UCSD-AML1 (cell line): ENCODE data around the gene CEBPG.

Experiments
- DNase-seq: peaks from one replicate; lab custom pipeline; 2025; ENCODE audit not compliant: unreplicated experiment; lab: John Stamatoyannopoulos, UW

The CEBPG gene

DNA sequence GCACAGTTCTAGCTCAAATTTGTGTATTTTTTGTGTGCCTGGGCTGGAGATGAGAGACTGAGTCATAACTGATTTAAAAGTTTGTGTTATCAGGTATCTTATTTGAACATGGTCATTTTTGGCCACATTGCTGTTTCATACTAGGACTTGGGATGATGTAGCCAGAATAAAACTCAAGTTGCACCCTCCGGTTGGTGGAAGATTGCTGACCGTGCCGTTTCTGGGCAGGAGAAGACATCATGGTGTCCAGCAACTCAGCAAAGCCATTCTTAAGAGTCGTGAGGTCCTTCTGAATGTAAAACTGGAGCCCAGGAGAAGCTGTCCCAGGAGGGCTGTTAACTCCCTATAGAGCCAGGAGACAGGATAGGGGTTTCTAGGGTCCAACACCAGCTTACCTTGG lies 7.6 kb downstream of the CEBPG start:
- no peak for DNase-seq

DNA sequence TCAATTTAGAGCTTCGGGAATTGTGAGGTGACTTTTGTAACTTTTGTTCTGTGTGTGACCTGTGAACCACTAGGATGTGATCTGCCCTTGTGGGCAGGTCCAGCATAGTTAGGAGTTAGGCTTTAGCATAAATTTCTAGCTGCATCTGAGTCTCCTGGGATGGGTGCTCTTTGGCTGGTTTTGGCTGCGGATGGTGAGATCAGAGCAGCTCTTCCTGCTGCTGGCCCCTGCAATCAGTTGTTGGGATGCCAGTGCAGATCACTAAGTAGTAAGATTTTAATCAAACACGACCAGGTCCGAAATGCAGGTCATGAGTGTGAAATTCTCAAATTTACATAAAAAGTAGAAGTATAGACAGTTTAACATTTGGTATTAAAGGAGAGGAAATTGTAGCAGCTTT lies 8.5 kb downstream of the CEBPG start:
- no peak for DNase-seq

DNA sequence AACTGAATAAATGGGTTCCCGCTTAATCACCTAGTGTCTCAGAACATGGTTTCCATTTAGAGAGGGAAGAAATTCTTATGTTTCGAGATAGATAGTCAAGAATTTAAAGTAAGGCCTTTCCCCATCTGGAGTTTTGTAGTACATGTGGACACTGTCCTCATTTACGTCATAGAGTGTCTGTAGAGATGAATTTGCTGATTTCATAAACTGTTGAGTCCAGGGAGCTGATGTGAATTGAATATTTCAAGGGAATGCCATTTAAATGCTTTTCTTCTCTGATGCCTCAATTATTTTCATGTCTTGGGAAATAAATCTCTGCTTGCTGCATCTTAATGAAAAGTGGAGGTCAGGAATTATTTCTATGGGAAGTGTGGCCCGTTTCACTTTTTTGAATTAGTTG lies 9.5 kb downstream of the CEBPG start:
- DNase-seq = no peak

DNA sequence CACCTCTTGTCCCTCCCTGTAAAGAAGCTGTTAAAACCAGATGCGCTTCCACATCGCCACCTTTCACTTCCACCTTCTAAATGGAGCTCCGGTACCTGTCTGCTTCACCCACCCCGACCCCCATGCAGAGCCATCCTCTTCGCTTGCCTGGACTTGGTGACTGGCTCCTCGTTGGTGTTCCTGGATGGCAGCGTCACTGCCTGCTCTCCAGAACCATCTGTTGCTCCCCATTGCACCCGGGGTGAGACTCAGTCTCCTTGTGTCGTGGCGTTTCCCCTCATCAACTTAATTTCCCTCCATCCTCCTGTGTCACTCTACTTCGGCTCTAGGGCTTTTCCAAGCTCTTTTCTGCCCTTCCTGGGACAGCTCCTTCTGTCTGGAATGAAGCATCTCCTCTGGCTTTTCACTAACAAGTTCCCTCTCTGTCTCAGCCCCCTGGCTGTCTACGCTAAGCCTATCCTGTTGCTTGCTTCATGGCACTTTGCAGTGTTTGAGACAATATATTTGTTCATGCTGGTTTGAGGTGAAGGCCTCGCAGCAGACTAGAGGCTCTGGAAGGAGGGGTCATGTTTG lies 10.3 kb downstream of the CEBPG start:
- no peak for DNase-seq

DNA sequence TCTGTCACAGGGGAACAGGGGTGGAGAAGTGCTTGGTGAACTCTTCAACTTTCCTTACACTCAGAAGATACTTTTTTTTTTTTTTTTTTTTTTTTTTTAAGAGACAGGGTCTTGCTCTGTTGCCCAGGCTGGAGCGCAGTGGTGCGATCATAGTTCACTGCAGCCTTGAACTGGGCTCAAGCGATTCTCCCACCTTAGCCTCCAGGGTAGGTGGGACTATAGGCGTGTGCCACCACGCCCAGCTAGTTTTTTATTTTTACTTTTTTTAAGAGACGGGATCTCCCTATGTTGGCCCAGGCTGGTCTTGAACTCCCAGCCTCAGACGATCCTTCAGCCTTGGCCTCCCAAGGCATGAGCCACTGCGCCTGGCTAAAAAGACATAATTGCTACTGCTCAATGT lies 11.5 kb downstream of the CEBPG start:
- no peak for DNase-seq

DNA sequence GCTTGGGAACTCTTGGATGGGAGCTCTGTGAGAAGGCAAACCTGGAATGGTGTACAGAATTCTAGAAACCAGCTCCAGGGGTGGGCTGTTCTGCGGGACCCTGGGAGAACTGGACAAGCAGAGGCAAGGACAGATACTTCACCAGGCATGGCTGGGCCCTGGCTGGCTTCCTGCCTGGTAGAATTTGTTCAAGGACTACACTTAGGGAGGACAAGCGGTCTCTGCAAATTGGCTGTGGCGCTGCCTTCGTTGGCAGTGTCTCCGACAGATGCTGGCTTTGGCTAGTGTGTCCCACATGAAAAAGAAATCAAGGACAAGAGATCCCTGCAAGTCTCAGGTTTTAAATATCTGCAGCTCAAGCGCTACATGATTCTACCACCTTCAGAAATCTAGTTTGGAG lies 12.4 kb downstream of the CEBPG start:
- DNase-seq = no peak

DNA sequence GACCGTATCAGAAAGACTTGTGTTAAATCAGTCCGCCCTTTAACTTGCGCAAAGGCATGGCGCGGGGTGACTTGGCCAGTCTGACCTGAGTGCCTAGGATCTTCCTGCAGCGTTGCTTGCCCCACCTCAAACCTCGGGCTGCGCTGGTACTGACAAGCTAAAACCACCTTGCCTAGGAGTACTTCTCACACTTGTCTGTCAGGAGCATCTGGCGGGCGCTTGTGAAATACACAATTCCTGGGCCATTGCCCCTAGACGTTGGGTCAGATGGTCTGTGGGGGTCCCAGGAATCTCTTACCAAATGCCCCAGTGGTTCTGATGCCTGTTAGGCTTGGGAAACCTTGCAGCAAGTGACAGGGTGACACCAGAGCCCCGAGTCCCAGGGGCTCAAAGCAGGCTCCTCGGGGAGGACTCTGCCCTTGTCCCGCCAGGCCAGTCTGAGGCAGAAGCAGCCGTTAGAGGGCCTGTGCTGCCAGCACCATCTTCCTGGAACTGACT lies 12.9 kb downstream of the CEBPG start:
- no peak for DNase-seq

DNA sequence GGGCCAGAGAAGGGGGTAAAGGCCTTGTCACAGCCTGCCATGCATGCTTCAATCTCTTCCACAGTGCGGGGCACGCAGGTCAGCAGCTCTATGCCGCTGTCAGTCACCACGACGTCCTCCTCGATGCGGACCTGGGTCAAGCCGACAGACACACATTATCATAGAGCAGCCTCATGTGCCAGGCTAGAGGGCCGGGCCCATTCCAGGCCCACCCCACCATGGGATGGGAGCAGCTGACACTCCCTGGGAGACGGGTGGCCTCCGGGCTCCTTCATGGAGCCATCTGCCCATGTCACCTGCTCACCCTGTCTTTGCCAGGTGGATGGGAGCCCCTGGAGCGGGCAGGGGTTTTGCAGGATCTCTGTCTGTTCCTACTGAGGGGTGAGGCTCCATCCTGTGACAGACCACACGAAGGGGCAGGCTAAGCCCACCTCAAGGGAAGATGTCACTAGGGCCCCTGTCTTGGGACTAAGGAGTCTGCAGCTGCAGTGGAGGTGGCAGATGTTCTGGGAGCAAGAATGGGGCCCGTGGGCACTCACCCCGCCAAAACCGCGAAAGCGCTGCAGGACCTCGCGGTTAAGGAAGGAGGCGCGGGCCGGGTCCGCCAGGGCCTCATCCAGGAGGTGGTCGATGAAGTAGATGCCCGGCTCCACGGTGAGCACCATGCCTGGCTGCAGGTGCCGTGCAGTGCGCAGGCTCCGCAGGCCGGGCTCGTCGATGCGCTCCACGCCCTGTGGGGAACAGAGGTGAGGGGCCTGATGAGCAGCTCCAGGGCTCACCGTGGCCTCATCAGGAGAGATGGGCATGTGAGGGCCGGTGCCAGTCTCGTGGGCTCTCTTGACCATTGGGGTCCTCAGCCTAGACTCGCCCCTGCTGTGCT lies 14.1 kb downstream of the CEBPG start:
- no peak for DNase-seq

DNA sequence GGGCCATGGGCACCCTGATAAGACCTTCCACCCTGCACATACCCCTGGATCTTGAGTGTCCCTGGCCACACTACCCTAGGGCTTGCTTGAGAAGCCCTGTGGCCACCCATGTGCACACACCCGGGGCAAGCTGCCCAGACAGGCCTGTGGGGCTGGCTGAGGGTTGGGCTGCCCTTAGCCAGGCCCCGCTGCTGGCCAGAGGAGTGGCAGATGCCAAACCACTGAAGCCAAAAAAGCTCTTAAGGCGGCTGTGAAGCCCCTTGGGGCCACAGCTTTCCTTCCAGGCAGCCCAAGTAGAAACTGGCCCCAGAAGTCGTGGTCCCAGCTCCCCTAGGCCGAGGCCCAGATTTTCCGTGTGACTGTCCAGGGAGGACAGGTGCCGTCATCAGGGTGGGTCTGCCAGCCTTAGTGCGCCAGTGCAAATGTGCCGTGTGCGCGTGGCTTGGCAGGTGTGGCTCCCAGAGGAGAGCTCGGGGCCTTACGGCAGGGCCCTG lies 14.8 kb downstream of the CEBPG start:
- no peak for DNase-seq

DNA sequence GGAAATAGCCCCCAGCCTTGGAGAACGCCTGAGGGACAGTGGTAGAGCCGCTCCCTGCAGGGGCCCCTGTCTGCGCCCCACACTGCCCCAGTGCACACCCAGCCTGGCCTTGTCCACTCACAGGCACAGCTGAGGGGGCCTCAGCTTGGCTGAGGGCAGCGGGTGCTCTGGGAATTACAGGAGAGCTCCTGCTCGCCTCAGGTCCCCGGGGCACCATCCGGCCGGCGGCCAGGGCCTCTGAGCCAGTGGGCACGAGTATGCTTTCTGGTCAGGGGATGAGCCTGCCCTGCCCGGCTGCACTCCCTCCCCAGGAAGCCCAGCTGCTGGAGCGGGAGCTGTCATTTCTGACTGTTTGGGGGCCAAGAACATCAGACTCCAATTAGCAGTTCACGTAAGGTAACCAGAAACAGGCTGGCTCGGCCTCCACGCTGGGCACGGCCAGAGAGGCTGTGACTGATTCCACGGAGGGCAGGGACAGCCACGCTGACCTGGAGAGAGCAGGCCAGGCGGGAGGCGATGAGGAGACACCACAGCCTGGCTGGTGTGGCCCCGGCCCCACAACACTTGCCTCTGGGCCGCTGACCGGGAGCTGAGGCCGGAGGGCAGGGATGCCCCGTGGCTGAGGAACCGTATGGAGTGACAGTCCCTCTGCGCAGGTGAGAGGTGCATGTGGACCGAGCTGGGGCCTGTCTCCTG lies 15.4 kb downstream of the CEBPG start:
- no peak for DNase-seq

DNA sequence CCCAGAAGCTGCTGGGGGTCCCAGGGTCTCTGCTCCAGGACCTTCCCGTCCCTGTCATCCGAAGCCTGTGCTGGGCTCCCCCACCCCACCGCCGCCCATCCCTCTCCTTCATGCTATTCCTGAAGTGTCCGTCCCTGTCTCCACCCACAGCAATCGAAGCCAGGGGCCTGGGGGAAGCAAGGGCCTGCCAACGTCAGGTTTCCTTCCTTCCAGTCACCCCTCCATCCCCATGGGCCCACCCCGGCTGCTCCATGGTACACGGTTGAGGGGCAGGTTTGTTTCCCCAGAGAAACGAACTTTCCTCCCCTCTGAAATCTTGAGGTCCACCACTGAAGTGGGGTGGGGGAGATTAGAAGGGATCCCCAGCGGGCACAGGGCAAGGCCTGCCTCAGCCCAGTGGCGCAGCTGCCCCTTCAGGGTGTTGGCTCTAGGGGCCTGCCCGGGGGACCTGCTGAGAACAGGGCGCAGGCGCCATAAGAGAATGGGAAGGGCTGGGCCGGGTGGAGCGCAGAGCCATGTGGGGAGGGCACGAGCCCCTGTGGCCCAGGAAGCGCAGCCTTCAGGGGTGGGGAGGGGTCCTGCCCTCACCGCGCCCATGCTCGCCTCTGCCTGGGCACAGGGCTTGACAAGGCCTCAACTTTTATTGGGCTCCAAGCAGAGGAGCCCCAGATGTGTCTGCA lies 16.1 kb downstream of the CEBPG start:
- no peak for DNase-seq

DNA sequence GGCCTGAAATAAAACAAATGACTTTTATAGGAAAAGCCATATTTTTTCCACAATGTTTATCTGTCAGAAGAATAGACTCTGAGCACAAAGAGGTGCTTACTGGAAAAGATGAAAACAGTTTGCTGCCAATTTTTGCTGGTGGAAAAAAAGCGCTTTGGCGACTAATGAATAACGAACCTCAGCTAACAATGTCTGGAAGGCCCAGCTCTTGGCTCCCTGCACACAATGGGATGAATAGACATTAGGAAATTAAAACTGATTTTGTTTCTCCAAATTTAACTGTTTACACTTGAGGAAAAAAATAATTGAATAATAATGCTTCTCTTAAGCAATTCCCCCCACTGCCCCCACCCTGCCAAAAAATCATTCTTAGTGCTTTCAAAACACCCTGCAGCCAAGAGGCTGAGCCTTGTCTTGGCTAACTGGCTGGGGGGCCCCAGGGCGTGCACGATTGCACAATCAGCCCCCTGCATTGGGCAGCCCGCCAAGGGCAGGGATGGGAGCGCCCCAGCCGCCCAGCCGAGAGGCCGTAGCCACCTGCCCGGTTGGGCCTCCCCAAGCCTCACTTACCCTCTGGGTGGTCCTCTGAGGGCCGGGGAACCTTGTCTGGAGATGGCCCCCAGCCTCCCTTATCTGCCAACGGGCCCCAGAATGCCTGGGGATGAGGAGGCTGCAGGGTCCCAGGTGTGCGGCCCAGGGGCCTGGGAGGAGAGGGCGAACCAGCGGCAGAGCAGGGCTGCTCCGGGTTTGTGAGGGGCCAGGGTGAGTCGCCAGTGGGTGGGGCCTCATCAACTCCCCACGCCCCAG lies 16.8 kb downstream of the CEBPG start:
- no peak for DNase-seq

DNA sequence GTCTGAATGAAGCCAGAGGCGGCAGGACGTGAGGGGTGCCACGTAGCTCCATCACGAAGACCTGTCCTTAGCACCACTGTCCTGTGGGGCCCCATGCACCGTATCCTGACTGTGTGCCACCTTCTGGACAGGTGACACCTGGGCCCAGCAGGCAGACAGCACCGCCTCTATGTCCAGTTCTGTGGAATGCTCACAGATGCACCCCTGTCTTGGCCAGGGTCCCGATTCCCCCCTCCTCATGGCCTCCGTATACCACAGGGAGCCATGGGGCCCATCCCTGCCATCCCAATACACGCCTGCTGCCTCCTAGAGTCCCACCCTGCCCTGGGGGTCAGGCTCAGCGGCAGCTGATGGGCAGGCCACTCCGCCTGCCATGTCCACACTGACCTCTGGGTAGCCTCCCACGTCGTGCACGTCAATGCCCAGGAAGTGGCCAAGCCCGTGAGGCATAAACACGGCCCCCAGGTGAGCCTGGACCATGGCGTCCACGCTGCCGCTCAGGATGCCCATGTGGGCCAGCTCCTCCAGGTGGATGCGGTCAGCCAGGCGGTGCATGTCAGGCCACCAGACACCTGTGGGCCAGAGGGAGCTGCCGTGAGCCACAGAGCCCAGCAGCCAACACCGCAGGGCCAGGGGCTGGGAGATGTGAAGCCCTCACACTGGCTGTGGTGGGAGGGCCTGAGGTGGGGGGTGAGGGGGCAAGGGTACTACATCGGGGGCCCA lies 17.6 kb downstream of the CEBPG start:
- no peak for DNase-seq

DNA sequence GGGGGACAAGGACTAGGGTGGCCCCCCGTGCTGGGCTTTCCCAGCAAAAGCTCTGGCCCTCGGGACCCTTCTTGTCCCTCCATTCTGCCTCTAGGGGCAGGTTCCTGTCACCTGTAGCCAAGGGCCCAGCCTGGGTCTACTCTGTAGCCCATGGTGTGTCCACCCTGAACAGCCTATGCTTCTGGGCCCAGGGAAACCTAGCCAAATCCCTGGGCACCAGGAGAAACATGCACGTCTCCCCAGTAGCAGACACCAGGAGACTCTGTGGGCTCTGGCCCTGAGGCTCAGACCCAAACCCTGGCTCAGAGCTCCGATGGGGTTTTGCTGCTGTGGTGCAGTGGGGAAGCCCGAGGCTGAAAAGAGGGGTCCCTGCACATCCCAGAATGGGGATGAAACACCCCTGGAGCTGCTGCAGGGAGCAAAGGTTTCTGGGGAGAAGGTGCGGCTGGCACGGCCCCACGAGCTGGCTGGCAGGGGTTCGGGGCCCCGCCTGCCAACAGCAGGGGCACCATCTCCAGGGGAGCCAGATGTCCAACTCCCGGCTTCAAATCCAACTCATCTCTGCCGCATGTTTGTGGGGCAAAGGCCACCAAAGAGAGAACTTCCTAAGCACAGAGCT lies 18.2 kb downstream of the CEBPG start:
- no peak for DNase-seq

DNA sequence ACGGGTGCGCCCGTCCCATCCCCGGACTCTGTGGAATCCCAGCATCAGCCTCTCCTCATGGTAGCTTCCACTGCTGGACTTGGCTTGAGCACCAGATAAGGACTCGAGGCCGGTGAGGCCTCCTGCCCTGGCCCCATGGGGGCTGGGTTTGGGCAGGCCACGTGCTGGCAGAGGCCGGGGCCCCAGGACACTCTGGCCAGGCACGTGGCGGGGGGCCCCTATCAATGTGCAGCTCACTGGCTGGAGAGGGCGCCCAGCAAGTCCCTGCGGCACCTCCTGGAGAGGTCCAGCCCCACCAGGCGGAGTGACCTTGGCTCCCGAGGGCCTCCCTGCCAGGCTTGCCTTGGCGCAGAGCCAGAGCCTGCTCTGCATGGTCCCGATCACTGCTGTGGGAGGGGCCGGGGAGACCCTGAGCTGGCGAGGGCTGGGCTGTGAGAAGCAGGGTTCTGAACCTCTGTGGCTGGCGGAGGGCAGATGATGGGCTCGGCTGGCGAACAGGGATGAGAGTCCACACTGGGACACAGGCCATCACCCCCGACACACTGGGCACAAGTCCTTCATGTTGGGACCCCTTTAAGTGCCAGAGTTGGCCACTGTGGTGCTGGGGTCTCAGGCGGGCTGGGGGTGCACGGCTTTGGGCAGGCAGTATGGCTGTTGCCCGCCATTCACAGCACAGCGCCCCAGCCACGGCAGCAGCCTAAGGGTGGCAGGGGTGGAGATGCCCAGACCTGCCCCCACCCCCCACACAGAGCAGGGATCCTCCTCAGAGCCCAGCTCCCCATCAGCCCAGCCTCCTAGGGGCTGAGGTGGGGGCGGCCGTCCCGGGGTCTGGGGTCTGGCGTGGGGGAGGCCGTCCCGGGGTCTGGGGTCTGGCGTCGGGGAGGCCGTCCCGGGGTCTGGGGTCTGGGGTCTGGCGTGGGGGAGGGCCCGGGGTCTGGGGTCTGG lies 19.1 kb downstream of the CEBPG start:
- no peak for DNase-seq

DNA sequence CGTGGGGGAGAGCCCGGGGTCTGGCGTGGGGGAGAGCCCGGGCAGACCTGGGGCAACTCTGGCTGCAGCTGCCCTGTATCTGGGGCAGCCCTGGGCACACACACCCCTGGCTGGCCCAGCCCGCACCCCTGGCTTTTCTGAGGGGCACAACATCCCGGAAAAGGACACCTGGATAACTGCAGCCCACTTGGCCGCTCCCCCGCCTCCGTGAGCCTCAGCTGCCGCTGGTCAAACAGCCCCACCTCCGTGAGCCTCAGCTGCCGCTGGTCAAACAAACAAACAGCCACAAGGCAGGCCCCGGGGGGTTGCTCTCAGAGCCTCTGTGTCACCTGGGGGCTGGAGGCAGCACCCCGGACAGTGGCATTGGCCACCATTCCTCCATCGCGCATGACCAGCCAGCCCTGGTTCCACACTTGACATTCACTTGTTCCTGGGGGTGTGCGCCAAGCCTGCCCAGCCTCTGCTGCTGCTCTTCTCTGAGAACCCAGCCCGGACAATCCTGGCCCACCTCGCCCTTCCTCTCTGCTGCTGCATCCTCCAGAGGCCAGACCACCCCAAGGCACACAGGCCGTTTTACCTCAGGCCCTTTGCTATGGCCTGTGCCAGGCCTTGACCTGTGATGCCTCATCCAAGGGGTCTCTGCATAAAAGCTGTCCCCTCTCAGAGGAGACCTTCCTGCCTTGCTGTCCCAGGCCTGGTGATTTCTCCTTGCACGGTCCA lies 19.9 kb downstream of the CEBPG start:
- DNase-seq = no peak

DNA sequence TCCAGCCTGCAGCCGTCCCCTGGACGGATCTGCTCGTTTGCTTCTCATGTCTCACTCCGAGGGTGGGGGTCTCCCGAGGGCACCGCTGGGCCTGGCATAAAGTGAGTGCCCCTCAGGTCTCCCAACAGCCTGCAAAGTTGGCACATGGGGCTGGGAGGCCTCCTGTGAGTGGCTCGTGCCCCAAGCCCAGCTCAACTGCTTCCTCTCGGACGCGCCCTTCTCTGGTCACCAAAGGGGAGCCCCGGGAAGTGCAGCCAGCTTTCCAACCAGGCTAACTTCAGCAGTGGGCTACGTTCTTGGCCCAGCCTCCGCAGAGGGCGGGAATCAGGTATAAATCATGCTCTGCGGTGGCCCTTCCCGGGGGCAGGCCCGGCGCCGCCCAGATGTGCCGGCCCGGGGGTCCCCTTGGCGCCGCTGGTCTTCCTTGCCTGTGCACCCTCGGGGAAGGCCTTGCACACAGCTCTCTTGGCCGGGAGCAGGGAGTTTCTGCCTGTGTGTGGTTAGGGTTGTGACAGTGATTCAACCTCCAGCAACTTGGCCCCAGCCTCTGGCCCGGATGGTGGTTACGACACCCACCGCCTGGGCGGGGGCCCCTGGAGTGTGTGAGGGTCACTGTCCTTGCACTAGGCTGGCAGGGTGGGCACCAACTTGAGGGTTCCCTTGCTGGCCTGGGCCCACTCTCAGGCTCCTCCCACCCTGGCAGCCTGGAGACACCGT lies 20.7 kb downstream of the CEBPG start:
- DNase-seq = no peak
